ENCODE measurements around the gene ALOXE3.

GRCh38 chr17:8104911-8105310, 13.4 kb downstream of the ALOXE3 start:
- TF ChIP-seq CTCF (IDR thresholded peaks at IDR 0.05) (no peak), POLR2A (IDR thresholded peaks at IDR 0.05) (no peak), EP300 (IDR thresholded peaks at IDR 0.05) (no peak)

Data from upper lobe of left lung (tissue), 4 donors.